HG03103 (cell line): ENCODE results near the gene CCDC7.
"Not testable (repeated sequence)": the region's sequence is repeated elsewhere in the genome, so short reads cannot be mapped to it uniquely, and the experiment has no call there.

Experiments used
- ATAC-seq: cut with Tn5 transposase; IDR thresholded peaks from one replicate; pipeline ENCODE4 v1.9.1; 2021; ENCODE audit warnings: low read depth; ENCODE audit not compliant: unreplicated experiment

Gene CCDC7

DNA sequence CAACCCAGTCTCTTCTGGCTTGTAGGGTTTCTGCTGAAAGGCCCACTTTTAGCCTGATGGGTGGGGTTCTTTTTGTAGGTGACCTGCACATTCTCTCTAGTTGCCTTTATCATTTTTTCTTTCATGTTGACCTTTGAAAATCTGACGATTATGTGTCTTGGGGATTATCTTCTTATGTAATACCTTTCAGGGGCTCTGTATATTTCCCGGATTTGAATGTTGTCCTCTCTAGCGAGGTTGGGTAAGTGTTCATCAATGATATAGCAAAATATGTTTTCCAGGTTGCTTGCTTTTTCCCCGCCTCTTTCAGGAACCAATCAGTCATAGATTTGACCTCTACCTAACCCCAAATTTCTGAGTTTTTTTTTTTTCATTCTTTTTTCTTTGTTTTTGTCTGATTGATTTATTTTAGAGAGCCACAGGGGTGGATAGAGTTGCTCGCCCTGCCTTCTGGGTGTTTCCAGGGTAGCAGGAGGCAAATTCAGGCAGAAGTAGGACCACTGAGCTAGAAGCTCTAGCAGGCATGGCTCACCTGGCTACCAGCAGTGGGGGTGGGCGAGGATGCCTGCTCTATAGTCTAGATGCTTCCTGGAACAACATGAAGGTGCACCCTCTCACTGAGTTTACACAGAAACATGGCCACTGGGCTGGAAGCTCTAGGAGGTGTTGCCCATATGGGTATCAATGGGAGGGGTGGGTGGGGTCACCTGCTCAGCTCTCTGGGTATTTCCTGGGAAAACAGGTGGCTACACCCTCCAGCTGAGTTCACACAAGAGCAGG lies 94.9 kb downstream of the CCDC7 start:
- no peak for ATAC-seq

DNA sequence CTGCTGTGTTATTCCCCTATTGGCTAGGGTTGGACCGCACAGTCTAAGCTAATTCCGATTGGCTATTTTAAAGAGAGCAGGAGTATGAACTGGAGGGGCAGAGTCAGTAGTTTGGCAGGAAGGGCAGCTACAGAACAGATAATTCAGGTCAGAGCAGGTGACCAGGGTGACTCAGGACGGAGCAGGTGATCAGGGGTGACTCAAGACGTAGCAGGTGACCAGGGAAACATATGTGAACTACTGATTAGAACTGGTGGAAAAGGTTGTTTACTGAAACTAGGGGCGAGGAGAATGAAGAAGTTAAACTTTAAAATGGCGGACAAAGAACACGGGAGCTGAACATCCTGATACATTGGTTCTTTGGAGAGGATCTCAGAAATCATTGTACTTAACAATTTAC lies 102.3 kb downstream of the CCDC7 start:
- no peak for ATAC-seq

DNA sequence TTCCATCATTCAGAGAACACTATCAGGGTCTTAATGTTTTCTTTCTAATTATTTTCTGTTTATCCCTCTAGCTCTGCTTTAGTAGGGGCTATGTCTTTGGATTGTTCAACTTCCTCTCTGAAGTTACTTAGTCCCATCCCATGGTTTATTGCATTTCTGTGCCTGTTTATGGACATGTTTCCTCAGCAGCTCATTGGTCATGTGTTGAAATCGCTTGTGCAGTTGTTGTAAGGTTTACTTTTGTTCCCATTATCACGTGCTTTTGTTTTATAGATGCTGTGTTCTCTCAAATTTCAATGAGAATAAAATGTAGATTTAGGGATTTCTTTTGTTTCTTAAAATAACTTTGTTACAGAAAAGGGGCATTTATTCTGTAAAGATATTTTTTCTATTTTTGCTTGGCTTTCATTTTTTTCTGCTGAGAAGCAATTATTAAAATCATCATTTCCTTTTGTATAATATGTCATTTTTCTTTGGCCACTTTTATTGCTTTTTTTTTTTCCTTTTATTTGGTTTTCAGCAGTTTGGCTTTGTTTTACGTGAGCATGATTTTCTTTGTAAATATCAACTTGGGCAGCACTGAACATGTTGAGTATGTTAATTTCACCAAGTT lies 110.9 kb downstream of the CCDC7 start:
- no peak for ATAC-seq

DNA sequence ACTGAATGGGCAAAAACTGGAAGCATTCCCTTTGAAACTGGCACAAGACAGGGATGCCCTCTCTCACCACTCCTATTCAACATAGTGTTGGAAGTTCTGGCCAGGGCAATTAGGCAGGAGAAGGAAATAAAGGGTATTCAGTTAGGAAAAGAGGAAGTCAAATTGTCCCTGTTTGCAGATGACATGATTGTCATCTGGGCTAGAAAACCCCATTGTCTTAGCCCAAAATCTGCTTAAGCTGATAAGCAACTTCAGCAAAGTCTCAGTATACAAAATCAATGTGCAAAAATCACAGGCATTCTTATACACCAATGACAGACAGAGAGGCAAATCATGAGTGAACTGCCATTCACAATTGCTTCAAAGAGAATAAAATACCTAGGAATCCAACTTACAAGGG lies 116.8 kb downstream of the CCDC7 start:
- not testable (repeated sequence) for ATAC-seq

DNA sequence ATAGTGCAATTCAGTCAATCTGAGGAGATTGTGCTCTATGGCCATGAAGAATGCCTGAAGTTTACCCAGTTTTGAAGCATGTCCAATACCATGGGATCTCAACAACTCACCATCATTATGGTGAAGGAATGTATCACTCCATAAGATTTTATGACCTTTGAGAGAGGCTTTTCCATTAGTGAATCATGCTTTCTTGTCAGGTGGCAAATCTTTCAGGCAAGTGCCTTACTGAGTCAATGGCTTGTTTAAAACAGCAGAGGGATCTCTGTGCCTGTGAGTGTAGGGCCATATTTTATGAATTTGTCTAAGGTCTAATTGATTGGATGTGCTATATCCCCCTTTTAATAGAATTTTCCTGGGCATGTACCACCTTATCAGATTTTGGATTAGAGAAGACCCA lies 131.5 kb downstream of the CCDC7 start:
- ATAC-seq = no peak

DNA sequence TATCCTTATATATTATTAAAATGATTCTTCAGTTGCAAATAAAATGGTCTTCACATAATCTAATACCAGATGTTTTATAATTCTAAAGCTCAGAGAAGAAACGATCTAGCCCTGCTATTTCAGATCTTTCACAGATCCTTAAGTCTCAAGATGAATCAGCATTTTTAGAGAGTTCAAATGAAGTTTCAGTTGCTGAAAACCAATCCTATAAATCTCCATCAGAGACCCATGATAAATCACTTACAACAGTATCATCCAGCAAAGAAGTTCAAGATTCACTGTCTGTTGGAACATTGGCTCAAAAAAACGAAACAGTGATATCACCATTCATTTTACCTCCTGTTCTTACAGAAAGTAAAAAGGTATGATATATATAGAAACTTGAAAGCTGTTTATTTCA lies 137.0 kb downstream of the CCDC7 start:
- ATAC-seq = no peak

DNA sequence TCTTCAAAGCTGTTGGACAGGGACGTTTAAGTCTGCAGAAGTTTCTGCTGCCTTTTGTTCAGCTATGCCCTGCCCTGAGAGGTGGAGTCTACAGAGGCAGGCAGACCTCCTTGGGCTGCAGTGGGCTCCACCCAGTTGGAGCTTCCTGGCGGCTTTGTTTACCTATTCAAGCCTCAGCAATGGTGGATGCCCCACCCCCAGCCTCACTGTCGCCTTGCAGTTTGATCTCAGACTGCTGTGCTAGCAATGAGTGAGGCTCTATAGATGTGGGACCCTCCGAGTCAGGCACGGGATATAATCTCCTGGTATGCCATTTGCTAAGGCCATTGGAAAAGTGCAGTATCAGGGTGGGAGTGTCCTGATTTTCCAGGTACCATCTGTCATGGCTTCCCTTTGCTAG lies 152.1 kb downstream of the CCDC7 start:
- ATAC-seq = not testable (repeated sequence)

DNA sequence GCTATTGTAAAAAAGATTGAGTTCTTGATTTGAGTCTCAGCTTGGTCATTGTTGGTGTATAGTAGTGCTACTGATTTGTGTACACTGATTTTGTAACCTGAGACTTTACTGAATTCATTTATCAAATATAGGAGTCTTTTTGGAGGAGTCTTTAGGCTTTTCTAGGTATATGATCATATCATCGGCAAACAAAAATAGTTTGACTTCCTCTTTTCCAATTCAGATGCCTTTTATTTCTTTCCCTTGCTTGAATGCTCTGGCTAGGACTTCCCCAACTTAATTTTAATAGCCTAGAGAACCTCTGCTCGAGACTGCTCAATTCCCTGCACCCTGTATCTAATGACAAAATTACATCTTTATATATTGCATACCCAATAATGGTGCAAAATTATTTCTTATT lies 154.4 kb downstream of the CCDC7 start:
- no peak for ATAC-seq

DNA sequence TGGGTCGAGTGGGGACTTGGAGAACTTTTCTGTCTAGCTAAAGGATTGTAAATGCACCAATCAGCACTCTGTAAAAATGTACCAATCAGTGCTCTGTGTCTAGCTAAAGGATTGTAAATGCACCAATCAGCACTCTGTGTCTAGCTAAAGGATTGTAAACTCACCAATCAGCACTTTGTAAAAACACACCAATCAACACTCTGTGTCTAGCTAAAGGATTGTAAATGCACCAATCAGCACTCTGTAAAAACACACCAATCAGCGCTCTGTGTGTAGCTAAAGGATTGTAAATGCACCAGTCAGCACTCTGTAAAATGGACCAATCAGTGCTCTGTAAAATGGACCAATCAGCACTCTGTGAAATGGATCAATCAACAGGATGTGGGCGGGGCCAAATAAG lies 155.6 kb downstream of the CCDC7 start:
- ATAC-seq = not testable (repeated sequence)

DNA sequence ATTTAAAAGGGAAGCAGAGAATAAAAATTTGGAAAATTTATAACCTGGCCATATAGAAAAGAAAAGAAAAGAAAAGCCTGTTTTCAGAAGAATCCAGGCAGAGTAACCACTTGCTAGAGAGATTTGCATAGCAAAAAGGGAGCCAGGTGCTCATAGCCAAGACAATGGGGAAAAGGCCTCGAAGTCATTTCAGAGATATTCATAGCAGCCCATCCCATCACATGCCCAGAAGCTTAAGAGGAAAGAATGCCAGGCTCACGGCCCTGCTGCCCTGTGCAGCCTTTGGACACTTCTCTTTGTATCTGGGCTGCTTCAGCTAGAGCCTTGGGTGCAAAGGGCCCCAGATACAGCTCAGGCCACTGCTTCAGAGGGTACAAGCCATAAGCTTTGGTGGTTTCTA lies 159.8 kb downstream of the CCDC7 start:
- no peak for ATAC-seq

DNA sequence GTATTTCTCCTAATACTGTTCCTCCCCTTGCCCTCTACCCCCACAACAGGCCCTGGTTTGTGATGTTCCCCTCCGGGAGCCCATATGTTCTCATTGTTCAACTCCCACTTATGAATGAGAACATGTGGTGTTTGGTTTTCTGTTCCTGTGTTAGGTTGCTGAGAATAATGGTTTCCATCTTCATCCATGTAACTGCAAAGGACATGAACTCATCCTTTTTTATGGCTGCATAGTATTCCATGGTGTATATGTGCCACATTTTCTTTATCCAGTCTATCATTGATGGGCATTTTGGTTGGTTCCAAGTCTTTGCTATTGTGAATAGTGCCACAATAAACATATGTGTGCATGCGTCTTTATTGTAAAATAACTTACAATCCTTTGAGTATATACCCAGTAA lies 164.6 kb downstream of the CCDC7 start:
- not testable (repeated sequence) for ATAC-seq

DNA sequence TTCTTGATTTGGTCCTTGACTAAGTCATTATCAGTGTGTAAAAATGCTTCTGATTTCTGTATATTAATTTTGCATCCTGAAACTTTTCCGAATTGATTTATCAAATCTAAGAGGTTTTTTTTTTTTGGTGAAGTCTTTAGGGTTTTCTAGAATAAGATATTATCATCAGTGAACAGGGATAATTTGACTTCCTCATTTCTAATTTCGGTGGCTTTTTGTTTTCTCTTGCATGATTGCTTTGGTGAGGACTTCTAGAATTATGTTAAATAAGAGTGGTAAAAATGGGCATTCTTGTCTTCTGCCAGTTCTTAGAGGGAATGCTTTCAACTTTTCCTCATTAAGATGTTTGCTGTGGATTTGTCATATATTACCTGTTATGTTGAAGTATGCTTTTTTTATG lies 170.5 kb downstream of the CCDC7 start:
- no peak for ATAC-seq

DNA sequence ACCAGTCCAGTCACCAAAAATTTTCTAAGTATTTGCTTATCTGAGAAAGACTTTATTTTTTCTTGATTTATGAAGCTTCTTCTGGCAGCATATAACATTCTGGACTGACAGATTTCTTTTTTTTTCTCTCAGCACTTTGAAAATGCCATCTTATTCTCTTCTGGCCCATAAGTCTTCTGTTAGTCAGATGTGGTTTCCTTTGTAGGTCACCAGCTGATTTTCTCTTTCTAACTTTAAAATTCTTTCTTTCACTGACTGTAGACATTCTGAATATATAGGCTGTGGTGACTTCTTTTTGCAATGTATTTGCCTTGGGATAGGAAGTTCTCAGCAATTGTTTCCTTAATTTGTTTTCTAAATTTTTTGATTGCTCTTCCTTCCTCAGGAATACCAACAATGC lies 172.5 kb downstream of the CCDC7 start:
- no peak for ATAC-seq

DNA sequence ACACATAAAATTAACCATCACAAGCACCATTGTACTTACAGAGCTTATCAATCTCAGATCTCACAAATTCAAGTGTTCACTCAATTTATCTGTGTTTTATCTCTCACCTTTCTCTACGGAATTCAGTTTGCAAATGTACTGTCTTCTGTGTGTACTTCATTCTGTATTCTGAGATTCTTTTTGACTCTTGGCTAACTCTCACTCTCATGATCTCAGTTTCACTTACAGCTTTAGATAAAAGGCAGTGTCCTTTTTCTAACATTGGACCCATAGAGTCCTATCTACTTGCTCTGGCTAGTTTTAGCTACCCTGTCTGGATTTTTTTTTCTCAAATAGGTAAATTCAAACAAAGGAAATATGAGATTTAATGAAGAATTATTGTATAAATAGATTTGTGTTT lies 176.0 kb downstream of the CCDC7 start:
- no peak for ATAC-seq

DNA sequence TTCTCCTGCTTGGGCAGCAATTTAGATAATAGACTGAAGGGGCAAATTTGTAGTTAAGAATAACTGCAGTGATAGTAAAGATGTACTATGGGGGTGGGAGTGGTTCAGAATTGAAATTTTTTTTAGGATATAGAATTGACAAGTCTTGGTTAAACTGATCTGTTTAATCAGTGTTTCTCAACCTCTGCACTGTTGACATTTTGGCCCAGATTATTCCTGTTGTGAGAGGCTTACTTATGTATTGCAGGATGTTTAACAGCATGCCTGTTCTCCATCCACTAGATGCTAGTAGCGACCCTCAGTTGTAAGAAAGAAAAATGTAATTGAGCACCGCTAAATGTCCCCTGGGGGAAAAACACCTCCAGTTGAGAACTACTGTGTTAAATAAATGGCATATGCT lies 176.5 kb downstream of the CCDC7 start:
- ATAC-seq = no peak

DNA sequence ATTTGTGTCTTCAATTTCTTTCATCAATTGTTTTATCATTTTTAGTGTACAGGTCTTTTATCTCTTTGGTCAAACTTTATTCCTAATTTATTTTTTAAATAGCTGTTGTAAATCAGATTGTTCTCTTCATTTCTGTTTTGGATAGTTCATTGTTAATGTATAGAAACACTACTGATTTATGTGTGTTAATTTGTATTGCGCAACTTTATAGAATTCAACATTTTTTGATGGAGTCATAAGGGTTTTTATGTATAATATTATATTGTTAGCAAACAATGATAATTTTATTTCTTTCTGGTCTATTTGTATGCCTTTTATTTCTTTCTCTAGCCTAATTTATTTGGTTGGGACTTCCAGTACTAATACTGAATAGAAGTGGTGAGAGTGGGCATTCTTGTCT lies 181.2 kb downstream of the CCDC7 start:
- no peak for ATAC-seq

DNA sequence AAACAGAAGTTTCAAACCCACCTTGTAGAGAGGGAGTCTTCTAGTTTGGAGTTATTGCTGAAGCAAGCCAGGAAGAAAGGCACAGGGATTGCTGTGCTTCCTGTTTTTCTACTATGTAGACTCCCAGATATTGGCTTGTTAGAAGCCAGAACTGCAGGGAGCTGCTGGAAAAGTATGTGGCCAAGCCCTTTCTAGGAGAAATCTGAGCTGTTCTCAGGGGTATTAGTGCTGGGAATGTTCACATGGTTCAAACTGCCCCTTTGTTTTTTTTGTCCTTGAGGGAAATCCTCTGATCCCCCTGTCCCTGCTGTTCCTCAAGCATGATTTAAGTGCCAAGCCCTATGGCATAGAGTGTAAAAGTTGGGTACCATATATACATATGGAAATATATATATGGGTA lies 184.0 kb downstream of the CCDC7 start:
- ATAC-seq = no peak

DNA sequence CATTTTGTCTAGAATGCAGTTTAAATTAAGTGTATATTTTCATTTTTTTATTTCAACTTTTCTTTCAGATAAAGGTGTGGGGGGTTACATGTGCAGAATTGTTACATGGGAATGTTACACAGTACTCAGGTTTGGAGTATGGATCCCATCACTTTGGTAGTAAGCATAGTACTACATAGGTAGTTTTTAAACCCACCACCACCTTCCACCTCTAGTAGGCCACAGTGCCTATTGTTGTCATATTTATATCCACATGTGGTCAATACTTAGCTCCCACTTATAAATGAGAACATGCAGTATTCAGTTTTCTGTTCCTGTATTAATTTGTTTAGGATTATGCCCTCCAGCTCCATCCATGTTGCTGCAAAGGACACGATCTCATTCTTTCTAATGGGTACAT lies 200.6 kb downstream of the CCDC7 start:
- ATAC-seq = no peak

DNA sequence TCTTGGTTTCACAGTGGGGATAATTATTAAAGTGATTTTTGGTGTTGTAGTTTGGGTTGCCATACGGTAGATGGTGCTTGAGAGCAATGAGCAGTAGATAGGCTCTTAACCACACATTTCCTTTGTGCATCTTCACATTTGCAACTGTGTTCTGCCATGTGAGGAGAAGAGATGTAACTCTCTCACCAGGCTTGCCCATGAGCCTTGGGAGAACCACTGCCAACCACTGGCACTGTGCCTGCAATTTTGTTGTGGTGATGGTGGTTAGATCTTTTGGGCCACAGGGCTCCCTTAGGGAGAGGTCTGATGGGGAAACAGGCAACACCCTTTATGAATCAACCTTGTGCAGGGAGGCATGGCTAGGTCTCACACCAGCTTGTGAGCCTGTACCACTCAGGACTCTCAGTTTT lies 204.3 kb downstream of the CCDC7 start:
- ATAC-seq = no peak

DNA sequence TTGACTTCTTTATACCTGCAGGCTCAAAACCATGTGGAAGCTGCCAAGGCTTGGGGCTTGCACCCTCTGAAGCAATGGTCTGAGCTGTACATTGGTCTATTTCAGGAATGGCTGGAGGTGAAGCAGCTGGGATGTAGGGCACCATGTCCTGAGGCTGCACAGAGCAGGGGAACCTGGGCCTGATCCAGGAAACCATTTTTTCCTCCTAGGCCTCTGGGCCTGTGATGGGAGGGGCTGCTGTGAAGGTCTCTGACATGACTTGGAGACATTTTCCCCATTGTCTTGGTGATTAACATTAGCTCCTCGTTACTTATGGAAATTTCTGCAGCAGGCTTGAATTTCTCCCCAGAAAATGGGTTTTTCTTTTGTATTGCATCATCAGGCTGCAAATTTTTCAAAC lies 211.5 kb downstream of the CCDC7 start:
- not testable (repeated sequence) for ATAC-seq

DNA sequence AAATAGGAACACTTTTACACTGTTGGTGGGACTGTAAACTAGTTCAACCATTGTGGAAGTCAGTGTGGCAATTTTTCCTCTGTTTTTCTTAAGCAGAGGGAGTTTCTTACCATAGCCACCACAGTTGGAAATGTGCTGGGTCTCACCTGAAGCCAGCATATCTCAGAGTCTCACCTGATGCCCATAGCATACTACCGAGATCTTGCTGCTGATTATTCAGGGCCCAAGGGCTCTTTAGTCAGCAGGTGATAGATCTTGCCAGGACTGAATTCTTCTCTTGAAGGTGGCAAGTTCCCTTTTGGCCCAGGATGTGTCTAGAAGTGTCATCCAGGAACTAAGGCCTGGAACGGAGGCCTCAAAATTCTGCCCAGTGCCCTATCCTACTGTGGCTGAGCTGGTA lies 215.4 kb downstream of the CCDC7 start:
- no peak for ATAC-seq

DNA sequence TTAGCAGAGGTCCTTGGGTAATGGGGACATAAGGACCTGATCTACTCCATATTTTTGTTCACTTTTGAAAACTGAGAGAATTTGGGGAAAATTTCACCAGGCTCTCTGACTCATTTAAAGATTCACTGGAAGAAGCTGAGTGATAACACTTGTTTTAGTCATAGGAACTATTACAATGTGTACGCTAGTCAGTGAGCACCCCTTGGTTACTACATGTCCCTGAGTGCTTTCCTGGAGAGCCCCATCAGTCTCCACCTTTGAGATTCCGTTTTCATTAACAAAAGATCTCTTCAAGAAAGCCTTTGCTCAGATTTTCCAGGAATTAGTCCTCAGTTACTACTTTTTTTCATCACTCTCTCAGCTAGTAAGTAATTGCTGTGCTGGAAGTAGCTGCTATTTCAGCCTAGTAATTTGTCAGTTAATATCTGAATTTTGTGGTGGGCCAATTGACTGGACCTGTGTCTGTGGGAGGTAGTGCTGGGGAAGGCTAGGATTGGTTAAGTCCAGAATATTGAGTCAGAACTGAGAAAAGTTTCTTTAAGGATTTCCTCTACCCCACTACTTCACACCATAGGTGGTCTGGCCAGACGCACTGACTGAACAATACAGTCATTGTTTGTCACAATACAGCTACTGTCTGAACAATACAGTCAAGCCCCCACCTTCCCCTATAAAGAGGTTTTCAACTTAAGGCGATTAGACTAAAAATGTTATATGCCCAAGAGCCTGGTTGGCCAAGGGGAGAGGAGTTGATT lies 235.0 kb downstream of the CCDC7 start:
- no peak for ATAC-seq
